GM10248 (cell line): ENCODE results near the gene DENND4C.
"Not testable (repeated sequence)": the region's sequence is repeated elsewhere in the genome, so short reads cannot be mapped to it uniquely, and the experiment has no call there.

ENCODE experiments used
- CTCF ChIA-PET: fragments of 300-600 bp; sonication (Branson Sonifier 250); formaldehyde crosslinking; extraction: SDS; loops from one replicate; lab custom pipeline; 2021; ENCODE audit warnings: antibody characterized with exemption; lab: Yijun Ruan, JAX
- POLR2A ChIA-PET: fragments of 350-650 bp; sonication (Branson Sonifier 250); formaldehyde crosslinking; extraction: SDS; loops from one replicate; lab custom pipeline; 2020; ENCODE audit warnings: antibody characterized with exemption; lab: Yijun Ruan, JAX
- DNase-seq: peaks from one replicate; pipeline ENCODE4 v3.0.0; 2012; ENCODE audit errors: extremely low spot score
- CTCF ChIP-seq: IDR thresholded peaks from 2 replicates; pipeline ENCODE4 v1.5.1; 2012; ENCODE audit warnings: mild to moderate bottlenecking, low read depth; ENCODE audit errors: extremely low read depth, missing control alignments, control extremely low read depth

The DENND4C gene

GRCh38 chr9:19379697-19380046, 149.2 kb downstream of the DENND4C start:
- peak; percentile 28 for DNase-seq
- ChIA-PET CTCF (interaction anchor here (1.1 kb wide), 1 partner anchor 9 kb away, joined by 3 read pairs; no protein-coding TSS in a partner anchor), POLR2A (interaction anchor here (0.7 to 2.0 kb wide), 3 partner anchors 10 to 329 kb away, joined by 3 to 17 read pairs (median 3); partner anchors contain the start of gene ACER2)
- no peak for TF ChIP-seq CTCF

DNA sequence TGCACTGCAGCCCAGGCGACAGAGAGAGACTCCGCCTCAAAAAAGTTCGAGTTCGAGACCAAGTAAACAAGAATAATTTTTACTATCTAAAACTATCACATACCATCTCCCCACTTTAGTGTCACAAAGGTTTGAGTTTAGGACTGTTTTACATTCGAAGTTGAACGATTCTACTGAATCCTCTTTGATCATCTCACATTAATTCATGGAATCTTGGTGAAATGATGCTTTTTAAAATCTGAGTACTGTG, 150.3 kb downstream of the DENND4C start:
- no peak for DNase-seq
- POLR2A ChIA-PET, result interaction anchor here (0.6 to 2.0 kb wide), 2 partner anchors 11 to 98 kb away, joined by 3 to 17 read pairs; no protein-coding TSS in a partner anchor
- TF ChIP-seq CTCF, result no peak
- CTCF ChIA-PET, result interaction anchor here (0.9 kb wide), 1 partner anchor 76 kb away, joined by 3 read pairs; no protein-coding TSS in a partner anchor

- CTCF ChIA-PET, result no interaction called here
- POLR2A ChIA-PET, result no interaction called here
- TF ChIP-seq CTCF, result no peak
- no peak for DNase-seq
These were observed 151.2 kb downstream of the DENND4C start for GRCh38 chr9:19381656-19382055.

- DNase-seq, POLR2A ChIA-PET, CTCF ChIA-PET: not testable (repeated sequence)
These were observed 154.7 kb downstream of the DENND4C start for GRCh38 chr9:19385212-19385611.

DNA sequence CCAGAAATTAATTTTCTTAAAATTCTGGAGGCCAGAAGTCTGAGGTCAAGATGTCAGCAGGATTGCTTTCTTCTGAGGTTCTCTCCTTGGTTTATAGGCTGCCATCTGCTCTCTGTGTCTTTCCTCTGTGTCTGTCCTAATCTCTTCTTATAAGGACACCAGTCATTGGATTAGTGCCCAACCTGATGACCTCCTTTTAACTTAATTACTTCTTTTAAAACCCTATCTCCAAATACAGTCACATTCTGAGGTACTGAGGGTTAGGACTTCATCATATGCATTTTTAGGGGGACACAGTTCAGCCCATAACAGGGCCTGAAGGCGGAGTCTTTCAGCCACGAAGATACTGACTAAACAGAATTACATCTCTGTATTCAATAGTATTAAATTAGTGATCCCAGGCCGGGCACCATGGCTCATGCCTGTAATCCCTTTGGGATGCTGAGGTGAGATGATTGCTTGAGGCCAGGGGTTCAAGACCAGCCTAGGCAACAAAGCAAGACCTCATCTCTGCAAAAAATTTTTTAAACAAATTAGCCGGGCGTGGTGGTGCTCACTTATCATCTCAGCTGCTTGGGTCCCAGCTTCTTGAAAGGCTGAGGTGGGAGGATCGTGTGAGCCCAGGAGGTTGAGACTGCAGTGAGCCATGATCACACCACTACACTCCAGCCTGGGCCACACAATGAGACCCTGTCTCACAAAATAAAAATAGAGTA, 155.5 kb downstream of the DENND4C start:
- DNase-seq, result no peak
- ChIA-PET CTCF (no interaction called here), POLR2A (no interaction called here)
- TF ChIP-seq CTCF, result no peak

GRCh38 chr9:19386502-19387044, 156.1 kb downstream of the DENND4C start:
- TF ChIP-seq CTCF, result no peak
- DNase-seq, result no peak
- ChIA-PET POLR2A (no interaction called here), CTCF (no interaction called here)

DNA sequence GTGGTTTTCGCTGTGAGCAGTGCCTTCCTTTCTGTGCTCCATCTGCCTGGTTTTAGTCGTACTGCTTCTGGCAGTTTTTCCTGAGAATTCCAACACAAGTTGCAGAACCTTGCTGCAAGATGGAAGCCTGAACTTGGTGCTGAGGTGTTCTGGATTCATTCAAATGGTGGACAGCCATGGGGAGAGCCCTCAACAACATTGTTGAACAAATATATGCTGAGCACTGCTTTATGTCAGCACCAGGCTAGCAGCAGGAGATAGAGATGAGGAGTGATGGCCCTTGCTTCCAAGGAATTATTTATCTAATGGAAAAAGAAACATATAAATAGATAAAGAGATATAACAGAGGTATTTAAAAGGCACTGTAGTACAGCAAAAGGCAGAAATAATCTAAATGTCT, 156.8 kb downstream of the DENND4C start:
- ChIA-PET POLR2A (no interaction called here), CTCF (no interaction called here)
- no peak for TF ChIP-seq CTCF
- no peak for DNase-seq

DNA sequence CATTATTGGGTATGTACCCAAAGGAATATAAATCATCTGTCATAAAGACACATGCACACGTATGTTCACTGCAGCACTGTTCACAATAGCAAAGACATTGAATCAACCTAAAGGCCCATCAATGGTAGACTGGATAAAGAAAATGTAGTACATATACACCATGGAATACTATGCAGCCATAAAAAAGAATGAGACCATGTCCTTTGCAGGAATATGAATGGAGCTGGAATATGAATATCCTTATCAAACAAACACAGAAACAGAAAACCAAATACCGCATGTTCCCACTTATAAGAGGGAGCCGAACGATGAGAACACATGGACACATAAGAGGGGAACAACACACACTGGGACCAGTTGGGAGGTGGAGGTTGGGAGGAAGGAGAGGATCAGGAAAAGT, 159.0 kb downstream of the DENND4C start:
- POLR2A ChIA-PET, CTCF ChIA-PET, DNase-seq: not testable (repeated sequence)
